ENCODE results near the gene CTXN2. TPM values are rescaled to one million over a fixed set of nuclear protein-coding genes. Genes with fewer than 3 reads are reported as not detected.

Gene CTXN2
- total and polyA plus RNA-seq, 2 of the 13 experiments (the other 11 are each of a cell fraction or from before 2014, with no cell fraction given): not detected

DNA sequence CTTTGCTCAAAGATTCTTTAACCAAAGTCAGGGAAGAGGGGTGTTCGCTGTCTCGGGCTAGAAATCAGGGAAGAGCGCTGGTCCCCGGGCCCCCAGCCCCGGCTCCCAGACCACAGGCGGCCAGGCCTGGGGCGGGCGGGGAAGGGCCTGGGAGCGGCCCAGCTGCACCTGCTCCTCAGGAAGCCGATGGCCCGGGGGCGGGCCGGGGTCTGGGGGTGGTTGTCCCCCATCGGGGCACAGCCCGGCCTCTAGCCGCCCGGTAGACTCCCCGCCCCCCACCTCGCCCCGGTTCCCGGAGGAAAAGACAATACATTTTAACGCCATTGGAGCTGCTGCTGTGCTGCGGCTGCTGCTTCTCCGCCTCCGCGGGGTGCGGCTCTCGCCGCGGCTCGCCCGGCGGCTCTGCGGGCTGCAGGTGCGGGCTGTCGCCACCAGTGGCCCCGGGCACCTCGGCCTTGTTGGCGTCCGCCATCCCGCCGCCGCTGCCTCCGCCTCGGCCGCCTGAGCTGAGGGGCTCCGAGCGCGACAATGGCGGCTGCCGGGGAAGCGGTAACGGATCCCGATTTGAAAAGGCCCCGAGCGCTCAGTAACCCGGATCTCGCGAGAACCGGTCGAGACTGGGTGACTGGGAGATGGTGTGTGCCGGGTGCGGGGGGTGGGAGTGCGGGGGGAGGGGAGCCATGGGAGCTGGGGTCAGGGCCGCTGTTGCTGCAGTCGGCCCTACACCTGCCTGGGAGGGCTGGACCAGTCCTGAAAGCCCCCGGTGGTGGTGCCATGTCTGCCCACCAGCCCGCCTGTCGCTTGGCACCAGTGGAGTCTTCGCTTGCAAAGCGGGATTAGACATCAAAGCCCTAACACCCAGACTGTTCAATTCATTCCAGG is 13.5 kb upstream of the CTXN2 start, which contains the start of gene MYEF2 (continued):
- peak; percentile 26; the same call in 1 of the 2 replicates for TF ChIP-seq GABPB1 (CRISPR knock-in tag; IDR thresholded peaks at IDR 0.05)
- TF ChIP-seq, protein P1, sequence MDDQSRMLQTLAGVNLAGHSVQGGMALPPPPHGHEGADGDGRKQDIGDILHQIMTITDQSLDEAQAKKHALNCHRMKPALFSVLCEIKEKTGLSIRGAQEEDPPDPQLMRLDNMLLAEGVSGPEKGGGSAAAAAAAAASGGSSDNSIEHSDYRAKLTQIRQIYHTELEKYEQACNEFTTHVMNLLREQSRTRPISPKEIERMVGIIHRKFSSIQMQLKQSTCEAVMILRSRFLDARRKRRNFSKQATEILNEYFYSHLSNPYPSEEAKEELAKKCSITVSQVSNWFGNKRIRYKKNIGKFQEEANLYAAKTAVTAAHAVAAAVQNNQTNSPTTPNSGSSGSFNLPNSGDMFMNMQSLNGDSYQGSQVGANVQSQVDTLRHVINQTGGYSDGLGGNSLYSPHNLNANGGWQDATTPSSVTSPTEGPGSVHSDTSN (CRISPR knock-in tag; IDR thresholded peaks at IDR 0.05; ENCODE audit: borderline replicate concordance): no peak
- TF ChIP-seq ZNF776 (CRISPR knock-in tag; IDR thresholded peaks at IDR 0.05): no peak; the same call in 1 of the 2 replicates
- TF ChIP-seq, protein P2, sequence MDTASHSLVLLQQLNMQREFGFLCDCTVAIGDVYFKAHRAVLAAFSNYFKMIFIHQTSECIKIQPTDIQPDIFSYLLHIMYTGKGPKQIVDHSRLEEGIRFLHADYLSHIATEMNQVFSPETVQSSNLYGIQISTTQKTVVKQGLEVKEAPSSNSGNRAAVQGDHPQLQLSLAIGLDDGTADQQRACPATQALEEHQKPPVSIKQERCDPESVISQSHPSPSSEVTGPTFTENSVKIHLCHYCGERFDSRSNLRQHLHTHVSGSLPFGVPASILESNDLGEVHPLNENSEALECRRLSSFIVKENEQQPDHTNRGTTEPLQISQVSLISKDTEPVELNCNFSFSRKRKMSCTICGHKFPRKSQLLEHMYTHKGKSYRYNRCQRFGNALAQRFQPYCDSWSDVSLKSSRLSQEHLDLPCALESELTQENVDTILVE (CRISPR knock-in tag; IDR thresholded peaks at IDR 0.05): no peak
- TF ChIP-seq ZFYVE20 (CRISPR knock-in tag; IDR thresholded peaks at IDR 0.05; ENCODE audit: borderline replicate concordance, low read depth): no peak
- no peak for TF ChIP-seq GTF2F1 (IDR thresholded peaks at IDR 0.05; ENCODE audit: low read length)
- TF ChIP-seq, protein P3, sequence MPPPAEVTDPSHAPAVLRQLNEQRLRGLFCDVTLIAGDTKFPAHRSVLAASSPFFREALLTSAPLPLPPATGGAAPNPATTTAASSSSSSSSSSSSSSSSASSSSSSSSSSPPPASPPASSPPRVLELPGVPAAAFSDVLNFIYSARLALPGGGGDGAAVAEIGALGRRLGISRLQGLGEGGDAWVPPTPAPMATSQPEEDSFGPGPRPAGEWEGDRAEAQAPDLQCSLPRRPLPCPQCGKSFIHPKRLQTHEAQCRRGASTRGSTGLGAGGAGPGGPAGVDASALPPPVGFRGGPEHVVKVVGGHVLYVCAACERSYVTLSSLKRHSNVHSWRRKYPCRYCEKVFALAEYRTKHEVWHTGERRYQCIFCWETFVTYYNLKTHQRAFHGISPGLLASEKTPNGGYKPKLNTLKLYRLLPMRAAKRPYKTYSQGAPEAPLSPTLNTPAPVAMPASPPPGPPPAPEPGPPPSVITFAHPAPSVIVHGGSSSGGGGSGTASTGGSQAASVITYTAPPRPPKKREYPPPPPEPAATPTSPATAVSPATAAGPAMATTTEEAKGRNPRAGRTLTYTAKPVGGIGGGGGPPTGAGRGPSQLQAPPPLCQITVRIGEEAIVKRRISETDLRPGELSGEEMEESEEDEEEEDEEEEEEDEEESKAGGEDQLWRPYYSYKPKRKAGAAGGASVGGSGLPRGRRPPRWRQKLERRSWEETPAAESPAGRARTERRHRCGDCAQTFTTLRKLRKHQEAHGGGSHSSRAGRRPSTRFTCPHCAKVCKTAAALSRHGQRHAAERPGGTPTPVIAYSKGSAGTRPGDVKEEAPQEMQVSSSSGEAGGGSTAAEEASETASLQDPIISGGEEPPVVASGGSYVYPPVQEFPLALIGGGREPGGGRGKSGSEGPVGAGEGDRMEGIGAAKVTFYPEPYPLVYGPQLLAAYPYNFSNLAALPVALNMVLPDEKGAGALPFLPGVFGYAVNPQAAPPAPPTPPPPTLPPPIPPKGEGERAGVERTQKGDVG (CRISPR knock-in tag; IDR thresholded peaks at IDR 0.05; ENCODE audit: borderline replicate concordance): no peak
- TF ChIP-seq PHB2 (IDR thresholded peaks at IDR 0.05; ENCODE audit: partially characterized antibody): no peak
- TF ChIP-seq, protein P4, sequence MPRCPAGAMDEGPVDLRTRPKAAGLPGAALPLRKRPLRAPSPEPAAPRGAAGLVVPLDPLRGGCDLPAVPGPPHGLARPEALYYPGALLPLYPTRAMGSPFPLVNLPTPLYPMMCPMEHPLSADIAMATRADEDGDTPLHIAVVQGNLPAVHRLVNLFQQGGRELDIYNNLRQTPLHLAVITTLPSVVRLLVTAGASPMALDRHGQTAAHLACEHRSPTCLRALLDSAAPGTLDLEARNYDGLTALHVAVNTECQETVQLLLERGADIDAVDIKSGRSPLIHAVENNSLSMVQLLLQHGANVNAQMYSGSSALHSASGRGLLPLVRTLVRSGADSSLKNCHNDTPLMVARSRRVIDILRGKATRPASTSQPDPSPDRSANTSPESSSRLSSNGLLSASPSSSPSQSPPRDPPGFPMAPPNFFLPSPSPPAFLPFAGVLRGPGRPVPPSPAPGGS (CRISPR knock-in tag; IDR thresholded peaks at IDR 0.05): no peak
- TF ChIP-seq HOXD1 (CRISPR knock-in tag; IDR thresholded peaks at IDR 0.05): no peak
- TF ChIP-seq NFE2 (CRISPR knock-in tag; IDR thresholded peaks at IDR 0.05): no peak
- no peak for TF ChIP-seq KLF15 (CRISPR knock-in tag; IDR thresholded peaks at IDR 0.05; ENCODE audit: borderline replicate concordance)
- TF ChIP-seq, protein P5, sequence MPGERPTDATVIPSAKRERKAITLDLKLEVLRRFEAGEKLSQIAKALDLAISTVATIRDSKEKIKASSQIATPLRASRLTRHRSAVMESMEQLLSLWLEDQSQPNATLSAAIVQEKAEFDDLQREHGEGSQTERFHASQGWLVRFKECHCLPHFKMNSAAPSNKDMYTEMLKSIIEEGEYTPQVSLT (CRISPR knock-in tag; IDR thresholded peaks at IDR 0.05; ENCODE audit: borderline replicate concordance, low read depth): no peak
- no peak for TF ChIP-seq ARNTL (CRISPR knock-in tag; IDR thresholded peaks at IDR 0.05)
- TF ChIP-seq ZNF12 (CRISPR knock-in tag; IDR thresholded peaks at IDR 0.05): no peak
- TF ChIP-seq, protein P6, sequence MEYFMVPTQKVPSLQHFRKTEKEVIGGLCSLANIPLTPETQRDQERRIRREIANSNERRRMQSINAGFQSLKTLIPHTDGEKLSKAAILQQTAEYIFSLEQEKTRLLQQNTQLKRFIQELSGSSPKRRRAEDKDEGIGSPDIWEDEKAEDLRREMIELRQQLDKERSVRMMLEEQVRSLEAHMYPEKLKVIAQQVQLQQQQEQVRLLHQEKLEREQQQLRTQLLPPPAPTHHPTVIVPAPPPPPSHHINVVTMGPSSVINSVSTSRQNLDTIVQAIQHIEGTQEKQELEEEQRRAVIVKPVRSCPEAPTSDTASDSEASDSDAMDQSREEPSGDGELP (IDR thresholded peaks at IDR 0.05; ENCODE audit: borderline replicate concordance, low read depth): no peak
- peak; percentile 71 for TF ChIP-seq ATF7-NPFF (CRISPR knock-in tag; IDR thresholded peaks at IDR 0.05; ENCODE audit: low read depth)
- no peak for TF ChIP-seq ZNF788 (CRISPR knock-in tag; IDR thresholded peaks at IDR 0.05; ENCODE audit: borderline replicate concordance)

Data from HepG2 (cell line).